Erythroblast (primary cell): ENCODE results near the gene SLC9A1.

ENCODE experiments used
- DNase-seq, 2 experiments: peaks; one replicate each; lab custom pipeline; 2025; lab: John Stamatoyannopoulos, UW
- GATA1 ChIP-seq: IDR thresholded peaks from 2 replicates; pipeline ENCODE4 v1.6.1; 2011; ENCODE audit warnings: low read depth, mild to moderate bottlenecking, control low read depth, low read length, moderate library complexity
- POLR2A ChIP-seq: IDR thresholded peaks from 2 replicates; pipeline ENCODE4 v1.6.1; 2011; ENCODE audit warnings: mild to moderate bottlenecking, low read length

SLC9A1 gene

GRCh38 chr1:27161594-27161993 is 6.7 kb upstream of the SLC9A1 start:
- no peak for DNase-seq
- no peak for TF ChIP-seq POLR2A
- TF ChIP-seq GATA1, result no peak

DNA sequence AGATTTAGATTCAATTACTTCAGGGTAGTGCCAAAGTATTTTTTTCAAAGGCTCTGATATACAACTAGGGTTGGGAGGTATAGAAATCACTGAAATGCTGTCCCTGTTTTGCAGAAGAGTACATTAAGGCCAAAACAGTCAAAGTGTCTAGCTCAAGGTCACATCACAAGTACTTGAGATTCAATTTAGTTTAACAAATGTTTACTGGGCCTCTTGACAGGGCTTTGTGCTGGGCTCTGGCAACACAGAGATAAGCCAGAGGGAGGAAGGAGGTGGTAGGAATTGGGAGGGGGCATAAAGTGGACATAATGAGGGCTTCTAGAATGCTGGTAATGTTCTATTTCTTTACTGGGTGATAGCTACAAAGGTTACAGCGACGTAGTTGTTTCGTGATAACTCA is 2.3 kb upstream of the SLC9A1 start:
- DNase-seq, result peak; percentile 53 to 77
- TF ChIP-seq GATA1 (no peak), POLR2A (no peak)

DNA sequence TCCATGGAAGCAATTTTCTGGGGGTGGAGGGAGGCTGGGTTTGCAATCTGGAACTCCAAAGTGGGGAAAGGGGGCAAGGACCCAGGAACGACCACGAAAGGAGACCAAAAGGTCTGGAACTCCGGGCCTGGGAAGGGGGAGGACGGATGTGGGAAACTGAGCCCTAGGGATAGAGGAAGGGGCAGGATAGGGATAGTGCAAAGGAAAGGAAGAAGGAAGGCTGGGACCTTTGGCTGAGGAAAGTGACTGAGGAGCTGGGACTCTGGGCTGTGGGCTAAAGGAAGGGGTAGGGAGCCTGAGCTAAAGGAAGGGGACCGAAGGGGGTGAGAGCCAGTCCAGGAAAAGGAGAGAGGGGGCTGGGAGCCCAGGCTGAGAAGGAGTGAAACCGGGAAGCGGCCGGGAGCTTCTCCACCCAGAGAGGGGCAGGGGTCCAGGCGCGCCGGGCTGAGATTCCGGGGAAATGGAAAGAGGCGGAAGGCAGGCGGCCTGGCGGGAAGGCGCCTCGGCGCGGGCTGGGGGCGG is 395 bp downstream of the SLC9A1 start:
- no peak for DNase-seq
- TF ChIP-seq GATA1 (no peak), POLR2A (no peak)

DNA sequence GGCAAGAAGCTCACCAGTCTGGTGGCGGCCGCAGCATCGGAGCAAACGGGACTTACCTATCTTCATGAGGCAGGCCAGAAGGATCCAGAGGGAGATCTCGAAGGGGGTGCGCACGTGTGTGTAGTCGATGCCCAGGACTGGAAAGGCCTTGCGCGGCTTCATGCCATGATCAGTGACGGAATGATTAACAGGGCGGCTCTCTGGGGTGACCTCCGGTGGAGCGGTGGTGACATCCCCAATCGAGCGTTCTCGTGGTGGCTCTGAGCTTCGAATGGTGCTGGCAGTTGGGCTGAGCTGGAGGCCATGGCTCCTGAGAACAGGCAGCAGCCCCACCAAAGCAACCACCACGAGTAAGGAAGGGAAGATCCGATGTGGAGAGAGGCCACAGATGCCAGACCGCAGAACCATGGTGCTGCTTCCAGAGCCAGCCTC is 982 bp downstream of the SLC9A1 start:
- peak in 1 of 2 experiments; percentile 55 for DNase-seq
- TF ChIP-seq POLR2A (no peak), GATA1 (no peak)

DNA sequence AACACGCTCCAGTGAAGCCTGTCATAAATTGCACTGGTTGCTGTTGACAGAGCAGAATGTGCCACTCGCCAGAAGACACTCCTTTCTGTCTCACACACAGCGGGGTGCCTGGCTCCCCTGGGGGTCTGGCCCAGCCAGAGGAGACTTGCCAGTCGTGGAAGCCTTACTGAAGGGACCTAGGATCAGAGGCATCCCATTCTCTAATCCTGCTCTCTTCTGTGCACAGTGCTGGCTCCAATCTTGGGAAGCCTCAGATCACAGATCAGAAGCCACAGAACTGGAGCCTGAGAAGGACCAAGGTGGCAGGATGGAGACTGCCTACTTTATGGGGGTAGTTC is 1.4 kb downstream of the SLC9A1 start:
- TF ChIP-seq GATA1 (no peak), POLR2A (no peak)
- peak in 1 of 2 experiments; percentile 41 for DNase-seq

GRCh38 chr1:27152829-27153548 is 1.9 kb downstream of the SLC9A1 start:
- TF ChIP-seq POLR2A (no peak), GATA1 (no peak)
- no peak for DNase-seq

GRCh38 chr1:27152004-27152828 is 2.7 kb downstream of the SLC9A1 start:
- DNase-seq, result no peak
- no peak for TF ChIP-seq GATA1
- no peak for TF ChIP-seq POLR2A

GRCh38 chr1:27150641-27151040 is 4.3 kb downstream of the SLC9A1 start:
- no peak for TF ChIP-seq GATA1
- TF ChIP-seq POLR2A, result no peak
- DNase-seq, result no peak

- no peak for TF ChIP-seq GATA1
- no peak for TF ChIP-seq POLR2A
- DNase-seq, result no peak
Observed at GRCh38 chr1:27150183-27150582, 4.7 kb downstream of the SLC9A1 start.

DNA sequence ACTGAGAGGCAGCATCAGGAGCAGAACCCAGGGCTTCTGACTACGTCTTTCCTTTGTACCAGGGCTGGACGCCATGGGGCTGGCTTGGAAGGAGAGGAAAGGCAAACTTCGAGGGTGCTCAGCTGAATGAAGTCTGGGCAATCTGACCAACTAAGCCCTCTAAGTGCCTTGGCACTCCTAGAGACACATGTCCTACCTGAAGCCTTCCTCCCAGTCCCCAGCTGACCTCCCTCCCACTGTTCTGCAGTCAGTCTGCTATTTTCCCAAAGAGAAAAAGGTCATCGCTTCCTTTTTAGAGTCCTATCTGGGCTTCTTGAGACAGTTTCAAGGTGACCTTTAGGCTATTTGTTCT is 5.2 kb downstream of the SLC9A1 start:
- TF ChIP-seq POLR2A (no peak), GATA1 (no peak)
- DNase-seq, result no peak

DNA sequence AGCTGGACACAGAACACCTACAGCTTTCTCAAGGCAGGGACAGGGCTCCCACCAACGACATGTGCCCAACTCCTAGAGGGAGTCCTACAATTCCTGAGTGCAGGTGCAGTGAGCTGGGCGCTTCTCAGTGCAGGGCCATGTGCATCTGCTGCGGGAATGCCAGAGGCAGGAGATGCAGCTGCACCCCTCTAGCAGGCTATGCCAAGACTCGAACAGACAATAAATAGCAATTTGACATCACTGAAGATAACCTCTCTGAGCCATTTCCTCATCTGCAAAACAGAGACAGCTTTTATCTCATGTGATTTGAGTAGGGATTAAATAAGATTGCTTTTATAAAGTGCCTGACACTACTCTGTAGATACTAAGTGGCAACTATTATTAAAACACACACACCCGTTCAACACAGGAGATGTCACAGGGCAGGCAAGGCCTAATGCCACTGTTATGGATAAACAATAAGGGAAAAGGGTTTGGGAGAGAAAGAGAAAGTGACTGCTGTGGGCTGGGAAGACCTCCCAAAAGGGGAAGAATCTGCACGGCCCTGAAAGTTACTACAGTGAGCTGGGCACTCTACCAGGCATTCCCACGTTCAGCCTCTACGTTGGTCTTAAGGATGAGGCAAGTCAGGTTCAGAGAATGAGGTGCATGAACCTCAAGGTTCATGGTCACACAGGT is 5.7 kb downstream of the SLC9A1 start:
- TF ChIP-seq GATA1 (no peak), POLR2A (no peak)
- no peak for DNase-seq

- no peak for TF ChIP-seq POLR2A
- no peak for TF ChIP-seq GATA1
- DNase-seq, result no peak
Observed at GRCh38 chr1:27148591-27148990, 6.3 kb downstream of the SLC9A1 start.

DNA sequence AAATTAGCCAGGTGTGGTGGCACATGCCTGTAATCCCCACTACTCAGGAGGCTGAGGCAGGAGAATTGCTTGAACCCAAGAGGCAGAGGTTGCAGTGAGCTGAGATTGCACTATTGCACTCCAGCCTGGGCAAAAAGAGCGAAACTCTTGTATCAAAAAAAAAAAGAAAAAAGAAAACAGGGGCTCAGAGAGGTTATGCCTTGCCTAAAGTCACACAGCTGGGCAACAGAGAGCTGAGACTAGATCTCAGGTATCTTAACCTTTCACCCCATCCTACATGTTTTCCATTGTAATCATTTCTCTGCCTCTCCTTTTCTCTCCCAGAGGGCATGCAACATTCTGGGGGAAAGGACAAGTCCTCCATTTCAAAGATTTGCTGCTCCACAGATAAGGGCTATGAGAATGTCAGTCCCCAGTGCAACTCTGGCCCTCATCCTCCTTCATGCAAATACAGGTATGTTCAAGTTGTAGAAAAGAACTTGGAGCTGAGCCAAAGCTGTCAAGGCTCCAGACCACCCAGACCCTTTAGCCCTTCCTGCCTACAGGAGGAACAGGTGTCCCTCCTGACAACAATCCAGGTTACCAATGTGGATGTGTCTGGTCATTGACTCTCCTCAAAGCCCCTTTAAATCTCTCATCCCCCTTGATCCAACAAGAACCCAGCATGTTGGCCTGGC is 6.9 kb downstream of the SLC9A1 start:
- DNase-seq, result no peak

More for the DNA sequence above, 6.9 kb downstream of the SLC9A1 start:
- TF ChIP-seq GATA1, result no peak
- no peak for TF ChIP-seq POLR2A
